ENCODE results near the gene MAP4. TPM values are rescaled to one million over a fixed set of nuclear protein-coding genes. Genes with fewer than 3 reads are reported as not detected.

The MAP4 gene
- polyA plus RNA-seq, 3 donors: 6.2 to 24.1 (median 18.4) TPM

DNA sequence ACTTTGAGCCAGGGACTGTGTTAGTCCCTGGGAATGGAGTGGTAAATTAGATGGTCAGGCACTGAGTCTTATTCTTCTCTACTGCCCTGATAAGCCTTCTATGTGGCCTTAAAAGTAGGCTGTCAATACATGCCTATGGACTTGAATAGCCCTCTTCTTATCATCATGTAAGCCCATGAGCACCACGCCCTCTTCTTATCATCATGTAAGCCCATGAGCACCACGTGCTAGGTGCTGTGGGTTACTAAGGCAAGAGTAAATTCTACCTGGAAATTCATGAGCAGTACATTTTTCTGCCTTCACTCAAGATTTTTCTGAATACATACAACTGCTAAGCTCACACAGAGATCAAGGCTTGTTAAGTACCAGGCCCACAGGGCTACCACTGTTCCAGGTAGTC, 144.8 kb downstream of the MAP4 start:
- H3K4me1 ChIP-seq (ENCODE audit: control insufficient read depth in 1 of 2, insufficient read depth in 2 of 2, low read length in 2 of 2): no peaks in the 10 kb centered on the region
- H3K36me3 Mint-ChIP-seq: peaks cover 63 to 72% of the 10 kb centered on the region in 2 donors
- DNase-seq: no peak
- peaks cover 58 to 95% of the 10 kb centered on the region in 2 donors for H3K36me3 ChIP-seq (replicated peaks in 1 of 2; ENCODE audit: control insufficient read depth in 1 of 2, insufficient read depth in 2 of 2, low read length in 2 of 2)
- H3K4me2 ChIP-seq (replicated peaks; ENCODE audit: extremely low read depth, low read length, poor library complexity, severe bottlenecking): no peak overlapping the region
- no peaks in the 10 kb centered on the region for H3K9me3 ChIP-seq (replicated peaks in 1 of 2; ENCODE audit: control insufficient read depth in 1 of 2, insufficient read depth in 1 of 2, low read length in 2 of 2)
- H3K27me3 Mint-ChIP-seq (ENCODE audit: low read depth in 3 of 3): no peaks in the 10 kb centered on the region
- no peak overlapping the region for H3K9ac ChIP-seq (ENCODE audit: insufficient read depth, low read length, poor library complexity, severe bottlenecking)
- no peak overlapping the region for H3K27ac Mint-ChIP-seq
- H3K4me3 ChIP-seq (replicated peaks in 1 of 3; ENCODE audit: low read depth in 2 of 3, low read length in 3 of 3): no peak overlapping the region
- WGBS (ENCODE audit: insufficient coverage): 89% methylated on average over 1 of the region's 2 CpGs
- no peaks in the 10 kb centered on the region for H3K79me2 ChIP-seq (ENCODE audit: insufficient read depth, low read length)
- H3K27me3 ChIP-seq (ENCODE audit: control insufficient read depth in 2 of 2, insufficient read depth in 2 of 2, low read length in 2 of 2): no peaks in the 10 kb centered on the region
- H3K9me3 Mint-ChIP-seq: no peaks in the 10 kb centered on the region
- H2AFZ ChIP-seq (ENCODE audit: insufficient read depth, low read depth, low read length, poor library complexity, severe bottlenecking): no peak overlapping the region
- TF ChIP-seq, protein P1, sequence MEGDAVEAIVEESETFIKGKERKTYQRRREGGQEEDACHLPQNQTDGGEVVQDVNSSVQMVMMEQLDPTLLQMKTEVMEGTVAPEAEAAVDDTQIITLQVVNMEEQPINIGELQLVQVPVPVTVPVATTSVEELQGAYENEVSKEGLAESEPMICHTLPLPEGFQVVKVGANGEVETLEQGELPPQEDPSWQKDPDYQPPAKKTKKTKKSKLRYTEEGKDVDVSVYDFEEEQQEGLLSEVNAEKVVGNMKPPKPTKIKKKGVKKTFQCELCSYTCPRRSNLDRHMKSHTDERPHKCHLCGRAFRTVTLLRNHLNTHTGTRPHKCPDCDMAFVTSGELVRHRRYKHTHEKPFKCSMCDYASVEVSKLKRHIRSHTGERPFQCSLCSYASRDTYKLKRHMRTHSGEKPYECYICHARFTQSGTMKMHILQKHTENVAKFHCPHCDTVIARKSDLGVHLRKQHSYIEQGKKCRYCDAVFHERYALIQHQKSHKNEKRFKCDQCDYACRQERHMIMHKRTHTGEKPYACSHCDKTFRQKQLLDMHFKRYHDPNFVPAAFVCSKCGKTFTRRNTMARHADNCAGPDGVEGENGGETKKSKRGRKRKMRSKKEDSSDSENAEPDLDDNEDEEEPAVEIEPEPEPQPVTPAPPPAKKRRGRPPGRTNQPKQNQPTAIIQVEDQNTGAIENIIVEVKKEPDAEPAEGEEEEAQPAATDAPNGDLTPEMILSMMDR (IDR thresholded peaks at IDR 0.05): no peak
- H3K4me3 Mint-ChIP-seq: no peak overlapping the region
- no peaks in the 10 kb centered on the region for H4K20me1 ChIP-seq (ENCODE audit: insufficient read depth, low read length)
- H3K27ac ChIP-seq (ENCODE audit: low read depth in 1 of 2, low read length in 2 of 2): no peak overlapping the region
- intact Hi-C loops (cut with micrococcal nuclease): no loop called here
- H3K4me1 Mint-ChIP-seq: no peaks in the 10 kb centered on the region

DNA sequence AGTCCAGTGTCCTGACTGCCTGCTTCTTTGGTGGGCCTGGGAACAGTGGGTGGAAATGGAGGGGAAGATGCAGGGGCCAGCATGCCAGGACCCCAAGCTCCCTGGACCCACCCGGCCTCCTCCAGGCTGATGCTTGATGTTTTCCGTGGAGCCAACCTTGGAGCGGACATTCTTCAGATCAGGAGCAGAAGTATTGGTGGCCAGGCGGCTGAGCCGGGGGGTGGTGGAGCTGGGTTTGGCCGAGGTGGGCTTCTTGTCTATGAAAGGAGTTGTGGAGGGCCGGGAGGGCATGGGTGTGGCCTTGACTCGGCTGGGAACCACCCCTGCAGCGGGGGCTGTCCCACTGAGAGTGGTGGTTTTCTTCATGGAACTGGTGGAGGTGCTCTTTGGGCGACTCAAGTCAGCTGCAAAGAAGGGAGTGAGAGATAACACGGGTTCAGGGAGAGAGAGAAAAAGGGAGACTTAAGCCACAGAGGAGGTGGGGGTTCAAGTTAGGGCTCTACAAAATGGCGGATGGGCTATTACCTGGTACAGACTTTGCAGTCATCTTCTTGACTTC, 145.4 kb downstream of the MAP4 start:
- Mint-ChIP-seq H3K36me3 (peaks cover 69 to 73% of the 10 kb centered on the region in 2 donors), H3K27me3 (ENCODE audit: low read depth in 3 of 3) (no peaks in the 10 kb centered on the region), H3K9me3 (no peaks in the 10 kb centered on the region), H3K4me3 (no peak overlapping the region), H3K27ac (peak overlapping the region in 1 of 7 donors; percentile 21), H3K4me1 (no peaks in the 10 kb centered on the region)
- H3K27me3 ChIP-seq (ENCODE audit: control insufficient read depth in 2 of 2, insufficient read depth in 2 of 2, low read length in 2 of 2): no peaks in the 10 kb centered on the region
- no peak overlapping the region for H3K9ac ChIP-seq (ENCODE audit: insufficient read depth, low read length, poor library complexity, severe bottlenecking)
- no peak for DNase-seq
- peaks cover 59 to 97% of the 10 kb centered on the region in 2 donors for H3K36me3 ChIP-seq (replicated peaks in 1 of 2; ENCODE audit: control insufficient read depth in 1 of 2, insufficient read depth in 2 of 2, low read length in 2 of 2)
- no peak overlapping the region for H3K4me2 ChIP-seq (replicated peaks; ENCODE audit: extremely low read depth, low read length, poor library complexity, severe bottlenecking)
- H3K9me3 ChIP-seq (replicated peaks in 1 of 2; ENCODE audit: control insufficient read depth in 1 of 2, insufficient read depth in 1 of 2, low read length in 2 of 2): no peaks in the 10 kb centered on the region
- 100% methylated on average over 11 of the region's 12 CpGs for WGBS (ENCODE audit: insufficient coverage)
- H3K4me1 ChIP-seq (ENCODE audit: control insufficient read depth in 1 of 2, insufficient read depth in 2 of 2, low read length in 2 of 2): no peaks in the 10 kb centered on the region
- TF ChIP-seq, protein P1 (IDR thresholded peaks at IDR 0.05): no peak
- no peak overlapping the region for H2AFZ ChIP-seq (ENCODE audit: insufficient read depth, low read depth, low read length, poor library complexity, severe bottlenecking)
- no peak overlapping the region for H3K27ac ChIP-seq (ENCODE audit: low read depth in 1 of 2, low read length in 2 of 2)
- intact Hi-C loops (cut with micrococcal nuclease): no loop called here
- H4K20me1 ChIP-seq (ENCODE audit: insufficient read depth, low read length): no peaks in the 10 kb centered on the region
- no peaks in the 10 kb centered on the region for H3K79me2 ChIP-seq (ENCODE audit: insufficient read depth, low read length)
- H3K4me3 ChIP-seq (replicated peaks in 1 of 3; ENCODE audit: low read depth in 2 of 3, low read length in 3 of 3): no peak overlapping the region

Measured in CD14-positive monocyte (primary cell).